GM12878 (cell line): ENCODE results near the gene ANKRD33B. TPM values are rescaled to one million over a fixed set of nuclear protein-coding genes. Genes with fewer than 3 reads are reported as not detected.

Source experiments
- ATAC-seq: fragments of 200-7000 bp; cut with Tn5 transposase; 3 replicates; pipeline ENCODE4 v1.9.1; 2020; ENCODE audit warnings: mild to moderate bottlenecking, moderate library complexity
- BruUV-seq: library from RNA; stranded (reverse); fragments of 400-500 nt; replicated peaks from 2 replicates; lab custom pipeline; 2021; lab: Mats Ljungman, UMichigan
- CTCF ChIA-PET: fragments of 300-600 bp; sonication (Branson Sonifier 250); formaldehyde crosslinking; extraction: SDS; loops from one replicate; lab custom pipeline; 2021; ENCODE audit warnings: inconsistent platforms; lab: Yijun Ruan, JAX
- POLR2A ChIA-PET: fragments of 350-600 bp; formaldehyde crosslinking; extraction: SDS; loops from one replicate; lab custom pipeline; 2021; ENCODE audit warnings: inconsistent platforms; lab: Charles Lee
- RAD21 ChIA-PET: fragments of 300-600 bp; sonication (Branson Sonifier 250); formaldehyde crosslinking; loops from one replicate; lab custom pipeline; 2023; ENCODE audit warnings: antibody characterized with exemption; ENCODE audit not compliant: unreplicated experiment; lab: Charles Lee
- SMC1A ChIA-PET: fragments of 300-600 bp; sonication (Branson Sonifier 250); formaldehyde crosslinking; loops from one replicate; lab custom pipeline; 2023; ENCODE audit not compliant: unreplicated experiment, uncharacterized antibody; lab: Charles Lee
- DNase-seq: peaks from one replicate; pipeline ENCODE4 v3.0.0-alpha.2; 2011; ENCODE audit warnings: low read depth, low spot score
- FAIRE-seq: peaks from 3 replicates; lab custom pipeline; 2011; peaks lifted over from hg19 to GRCh38; lab: Jason Lieb, UNC
- H2AFZ ChIP-seq: 2 replicates; pipeline ENCODE4 v1.6.0; 2011; ENCODE audit warnings: low read depth, low read length, control low read depth; ENCODE audit not compliant: control insufficient read depth
- H3K27ac ChIP-seq: 2 replicates; pipeline ENCODE4 v1.5.1; 2011; ENCODE audit warnings: control low read depth; ENCODE audit not compliant: control insufficient read depth, insufficient read depth
- H3K27me3 ChIP-seq, 2 experiments: replicated peaks in 1 of 2; 2 replicates each; pipeline versions ENCODE4 v1.6.0 to v1.6.1; 2011; ENCODE audit warnings: low read length in 1 of 2; ENCODE audit not compliant: control insufficient read depth in 2 of 2, insufficient read depth in 2 of 2
- H3K36me3 ChIP-seq, 2 experiments: 2 replicates each; pipeline ENCODE4 v1.5.1; 2011; ENCODE audit warnings: low read length in 1 of 2; ENCODE audit not compliant: control insufficient read depth in 2 of 2, insufficient read depth in 2 of 2
- H3K4me1 ChIP-seq: 2 replicates; pipeline ENCODE4 v1.6.1; 2011; ENCODE audit warnings: mild to moderate bottlenecking, low read length, moderate library complexity, mixed read lengths; ENCODE audit not compliant: control insufficient read depth, insufficient read depth
- H3K4me2 ChIP-seq: 2 replicates; pipeline ENCODE4 v1.6.0; 2011; ENCODE audit warnings: control low read depth; ENCODE audit not compliant: control insufficient read depth, insufficient read depth
- H3K4me3 ChIP-seq: fragments of 200-600 bp; sonication (generic); 2 replicates; pipeline ENCODE4 v1.5.1; 2016
- H3K79me2 ChIP-seq: 2 replicates; pipeline ENCODE4 v1.6.0; 2011; ENCODE audit warnings: low read length; ENCODE audit not compliant: control insufficient read depth, insufficient read depth
- H3K9ac ChIP-seq: 2 replicates; pipeline ENCODE4 v1.8.0; 2011; ENCODE audit warnings: low read length, control low read depth, mixed read lengths; ENCODE audit not compliant: control insufficient read depth, insufficient read depth
- H3K9me3 ChIP-seq: replicated peaks from 3 replicates; pipeline ENCODE4 v1.5.1; 2011; ENCODE audit warnings: mild to moderate bottlenecking, low read length; ENCODE audit not compliant: control insufficient read depth, insufficient read depth
- H4K20me1 ChIP-seq: 2 replicates; pipeline ENCODE4 v1.6.0; 2011; ENCODE audit not compliant: control insufficient read depth, insufficient read depth
- ATF2 ChIP-seq: IDR thresholded peaks from 2 replicates; pipeline ENCODE4 v1.6.1; 2012; ENCODE audit warnings: low read length, inconsistent platforms
- BACH1 ChIP-seq: fragments of 450-650 bp; IDR thresholded peaks from 2 replicates; pipeline ENCODE4 v1.6.1; 2017; ENCODE audit warnings: mild to moderate bottlenecking, borderline replicate concordance
- CREM ChIP-seq: IDR thresholded peaks from 2 replicates; pipeline ENCODE4 v1.6.1; 2014; ENCODE audit warnings: antibody characterized with exemption, low read depth
- E4F1 ChIP-seq: fragments of 450-650 bp; IDR thresholded peaks from 2 replicates; pipeline ENCODE4 v1.6.1; 2018; ENCODE audit warnings: borderline replicate concordance, mild to moderate bottlenecking; ENCODE audit not compliant: partially characterized antibody
- EED ChIP-seq: sonication (generic); IDR thresholded peaks from 2 replicates; pipeline ENCODE4 v1.6.1; 2016; ENCODE audit warnings: antibody characterized with exemption, low read depth
- IKZF2 ChIP-seq, 2 experiments: fragments of 450-650 bp; IDR thresholded peaks; 2 replicates each; pipeline ENCODE4 v1.6.1; 2017; ENCODE audit warnings: mild to moderate bottlenecking in 2 of 2, moderate library complexity in 2 of 2
- KDM1A ChIP-seq: fragments of 200-600 bp; sonication (generic); IDR thresholded peaks from 2 replicates; pipeline ENCODE4 v1.6.1; 2016; ENCODE audit warnings: borderline replicate concordance
- MTA2 ChIP-seq: fragments of 450-650 bp; IDR thresholded peaks from 2 replicates; pipeline ENCODE4 v1.6.1; 2016; ENCODE audit warnings: low read depth, mild to moderate bottlenecking, moderate library complexity
- NBN ChIP-seq: fragments of 450-650 bp; IDR thresholded peaks from 2 replicates; pipeline ENCODE4 v1.6.1; 2016
- NFXL1 ChIP-seq: fragments of 450-650 bp; IDR thresholded peaks from 2 replicates; pipeline ENCODE4 v1.6.1; 2017; ENCODE audit warnings: antibody characterized with exemption, mild to moderate bottlenecking, borderline replicate concordance
- POLR2AphosphoS5 ChIP-seq: IDR thresholded peaks from 2 replicates; pipeline ENCODE4 v1.6.1; 2011; ENCODE audit warnings: mild to moderate bottlenecking, low read length, inconsistent platforms
- RCOR1 ChIP-seq: conservative IDR thresholded peaks from 2 replicates; pipeline ENCODE4 v1.6.1; 2012; ENCODE audit warnings: low read depth, low read length, improper control_type of control experiment
- RELB ChIP-seq: fragments of 450-650 bp; IDR thresholded peaks from 2 replicates; pipeline ENCODE4 v1.6.1; 2017; ENCODE audit warnings: low read depth, mild to moderate bottlenecking, moderate library complexity
- SIX5 ChIP-seq: IDR thresholded peaks from 2 replicates; pipeline ENCODE4 v1.6.1; 2011; ENCODE audit warnings: mild to moderate bottlenecking, low read depth, low read length, moderate library complexity; ENCODE audit not compliant: severe bottlenecking
- SMARCA5 ChIP-seq: fragments of 450-650 bp; IDR thresholded peaks from 2 replicates; pipeline ENCODE4 v1.6.1; 2017; ENCODE audit warnings: mild to moderate bottlenecking
- SREBF1 ChIP-seq: IDR thresholded peaks from 2 replicates; pipeline ENCODE4 v1.6.1; 2012; ENCODE audit warnings: mild to moderate bottlenecking, low read length
- ZBED1 ChIP-seq: IDR thresholded peaks from 2 replicates; pipeline ENCODE4 v1.6.1; 2016; ENCODE audit warnings: borderline replicate concordance
- ZSCAN29 ChIP-seq: fragments of 450-650 bp; IDR thresholded peaks from 2 replicates; pipeline ENCODE4 v1.6.1; 2017; ENCODE audit warnings: mild to moderate bottlenecking, moderate library complexity
- WGBS: methylation state at CpG from one replicate; pipeline ENCODE4 v1.1.6; 2016; ENCODE audit warnings: low lambda C conversion rate; ENCODE audit not compliant: insufficient replicate concordance, insufficient coverage; ENCODE audit errors: missing lambda C conversion rate; 5-methylcytosine and 5-hydroxymethylcytosine counted together
- in situ Hi-C: fragments of 300-500 bp; cut with MboI; formaldehyde crosslinking; loops from 9 replicates; pipeline ENCODE4 v1.14.3; 2018; ENCODE audit warnings: mixed read lengths
- intact Hi-C: fragments of 100-400 bp; cut with micrococcal nuclease; formaldehyde crosslinking; loops from one replicate; pipeline ENCODE4 v1.14.2; 2022; ENCODE audit not compliant: unreplicated experiment
- polyA plus RNA-seq, 11 experiments: library from polyadenylated mRNA; depleted of rRNA in 4 of 11; unstranded in 6 of 11; stranded (reverse) in 5 of 11; fragments of >200 nt; fragmentation: Nextera tagmentation in 4 of 11; fragmentation: Illumina TruSeq in 1 of 11; extraction: Ambion mirVana in 4 of 11; extraction: Trizol in 1 of 11; gene quantifications; 1 replicate in 1 of 11; 2 replicates in 10 of 11; pipeline versions ENCODE4 v1.2.1 to v1.2.3, GENCODE V29; 2011 to 2016; ENCODE audit warnings: inconsistent platforms in 2 of 11, missing spikeins in 2 of 11, low read depth in 1 of 11
- total RNA-seq, 4 experiments: library from RNA; depleted of rRNA in 3 of 4; stranded (reverse); fragments of >200 nt in 3 of 4; fragmentation: Illumina TruSeq in 1 of 4; extraction: Trizol in 1 of 4; gene quantifications; 2 replicates each; pipeline versions ENCODE4 v1.2.1 to v1.2.3, GENCODE V29; 2013 to 2021

Gene ANKRD33B
- total and polyA plus RNA-seq, 10 of the 15 experiments (the other 5 are each of a cell fraction or from before 2014, with no cell fraction given): 4.9 to 61.6 (median 15.6) TPM

GRCh38 chr5:10627160-10627701, 63.4 kb downstream of the ANKRD33B start:
- TF ChIP-seq CREM: no peak
- TF ChIP-seq E4F1: no peak
- no peak for TF ChIP-seq SMARCA5
- no peak for TF ChIP-seq ATF2
- 0 out of 4 replicates have a peak, but pooled peaks of 1 of the 2 experiments have one; percentile 12 for TF ChIP-seq IKZF2 (IDR thresholded peaks at IDR 0.05)
- no peak for TF ChIP-seq RELB
- 0 out of 2 replicates have a peak, but pooled peaks have one; percentile 2 for TF ChIP-seq ZBED1
- 0 out of 2 replicates have a peak, but pooled peaks have one; percentile 56 for TF ChIP-seq NFXL1
- TF ChIP-seq SREBF1: no peak
- TF ChIP-seq SIX5: no peak
- TF ChIP-seq EED: peak; percentile 32; the same call in 1 of the 2 replicates
- no peak for TF ChIP-seq POLR2AphosphoS5
- TF ChIP-seq KDM1A: no peak
- no peak for TF ChIP-seq NBN
- no peak for TF ChIP-seq ZSCAN29
- no peak for TF ChIP-seq RCOR1
- TF ChIP-seq BACH1: no peak
- TF ChIP-seq MTA2: 0 out of 2 replicates have a peak, but pooled peaks have one; percentile 26
- TF ChIP-seq, all 136 proteins: peak for 5
- H3K4me1 ChIP-seq: peaks cover 62% of the 10 kb centered on the region
- BruUV-seq: no TSS peak
- intact Hi-C loops (loop anchor here (1.0 kb wide), 2 partner anchors 20 to 63 kb away; partner anchors contain the start of gene ANKRD33B), in situ Hi-C loops (loop anchor here (5.0 kb wide), 1 partner anchor 175 kb away; no protein-coding TSS in a partner anchor)
- peak overlapping the region; percentile 61 for H2AFZ ChIP-seq
- H3K4me3 ChIP-seq: peak overlapping the region; percentile 29
- DNase-seq: no peak
- peak overlapping the region; percentile 75 for H3K4me2 ChIP-seq
- ChIA-PET POLR2A (interaction anchor here (0.6 to 4.1 kb wide), 12 partner anchors 10 to 175 kb away, joined by 3 to 20 read pairs (median 4); partner anchors contain the start of gene ANKRD33B), CTCF (interaction anchor here (0.6 to 8.0 kb wide), 56 partner anchors 7 to 924 kb away, joined by 3 to 229 read pairs (median 5); partner anchors contain the start of genes ANKRD33B and ROPN1L), SMC1A (interaction anchor here (0.5 to 12.0 kb wide), 45 partner anchors 8 to 1822 kb away, joined by 3 to 192 read pairs (median 5); no protein-coding TSS in a partner anchor), RAD21 (interaction anchor here (0.6 to 7.5 kb wide), 41 partner anchors 8 to 344 kb away, joined by 3 to 186 read pairs (median 5); partner anchors contain the start of genes ANKRD33B, MARCHF6 and ROPN1L)
- peaks cover 6% of the 10 kb centered on the region for H3K9me3 ChIP-seq
- WGBS: 5% methylated on average over 12 of the region's 12 CpGs
- peak overlapping the region; percentile 55 for H3K9ac ChIP-seq
- ATAC-seq: peak; percentile 12
- FAIRE-seq: no peak
- H3K27me3 ChIP-seq: no peaks in the 10 kb centered on the region
- H3K27ac ChIP-seq: peak overlapping the region; percentile 64
- H4K20me1 ChIP-seq: no peaks in the 10 kb centered on the region
- peaks cover 72% of the 10 kb centered on the region for H3K79me2 ChIP-seq
- peaks cover 19 to 25% of the 10 kb centered on the region in 2 experiments for H3K36me3 ChIP-seq
